LoVo (cell line): ENCODE results near the gene TTC7B.
"Not testable (repeated sequence)": the region's sequence is repeated elsewhere in the genome, so short reads cannot be mapped to it uniquely, and the experiment has no call there.

Experiments
- DNase-seq: peaks from one replicate; pipeline ENCODE4 v3.0.0-alpha.2; 2016; ENCODE audit warnings: low spot score

TTC7B gene

DNA sequence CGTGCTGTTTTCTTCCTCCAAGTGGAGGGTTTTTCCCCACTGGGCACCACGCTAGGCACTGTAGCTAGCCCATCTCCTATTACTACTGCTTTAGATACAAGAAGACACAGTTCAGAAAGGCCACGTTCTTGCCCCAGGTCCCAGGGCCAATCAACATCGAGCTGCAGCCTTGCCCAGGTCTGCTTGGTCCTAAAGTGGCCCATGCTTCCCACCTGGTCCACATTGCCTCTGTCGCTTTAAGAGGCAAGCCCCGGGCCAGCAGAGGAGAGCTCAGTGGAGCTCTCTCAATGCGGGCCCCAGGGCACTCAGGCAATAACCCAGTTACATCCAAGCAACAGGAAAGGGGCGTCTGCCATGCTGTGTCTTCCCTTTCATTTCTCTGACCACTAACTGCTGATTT lies 271.3 kb downstream of the TTC7B start:
- DNase-seq = no peak

DNA sequence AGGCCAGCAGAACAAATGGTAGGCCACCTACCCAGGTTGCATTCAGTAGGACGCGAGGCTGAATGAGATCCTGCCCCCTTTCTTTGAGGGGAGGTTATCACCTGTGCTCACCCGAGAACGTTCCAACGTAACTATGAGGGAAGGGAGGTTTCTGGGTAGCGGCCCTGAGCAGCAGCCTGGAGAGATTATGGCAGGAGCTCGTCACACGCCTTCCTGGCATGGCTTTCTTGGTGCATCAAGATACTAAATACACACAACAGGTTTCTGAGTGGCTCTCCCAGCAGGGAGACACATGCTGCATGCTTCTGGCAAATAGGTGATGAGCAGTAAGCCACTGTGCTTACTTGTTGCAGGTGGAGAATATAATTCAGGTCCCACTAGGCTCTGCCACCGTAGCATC lies 271.7 kb downstream of the TTC7B start:
- no peak for DNase-seq

DNA sequence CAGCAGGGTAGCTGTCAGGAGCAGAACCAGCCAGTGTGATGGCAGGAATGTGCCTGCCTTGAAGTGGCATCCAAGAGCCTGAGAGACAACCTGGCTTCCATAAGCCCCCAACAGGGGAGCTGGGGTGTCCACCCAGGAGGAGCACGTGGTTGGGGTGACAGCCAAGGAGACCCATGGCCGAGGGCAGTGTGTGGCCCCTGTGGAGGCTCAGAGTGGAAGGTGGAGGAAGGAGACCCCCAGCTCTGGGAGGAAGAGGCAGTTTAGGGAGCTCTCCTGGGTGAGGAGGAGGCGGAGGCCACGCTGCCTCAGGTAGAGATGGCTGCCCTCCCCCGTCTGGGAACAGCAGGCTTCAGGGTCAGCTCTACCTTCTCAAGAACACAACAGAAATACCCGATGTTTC lies 272.4 kb downstream of the TTC7B start:
- no peak for DNase-seq

DNA sequence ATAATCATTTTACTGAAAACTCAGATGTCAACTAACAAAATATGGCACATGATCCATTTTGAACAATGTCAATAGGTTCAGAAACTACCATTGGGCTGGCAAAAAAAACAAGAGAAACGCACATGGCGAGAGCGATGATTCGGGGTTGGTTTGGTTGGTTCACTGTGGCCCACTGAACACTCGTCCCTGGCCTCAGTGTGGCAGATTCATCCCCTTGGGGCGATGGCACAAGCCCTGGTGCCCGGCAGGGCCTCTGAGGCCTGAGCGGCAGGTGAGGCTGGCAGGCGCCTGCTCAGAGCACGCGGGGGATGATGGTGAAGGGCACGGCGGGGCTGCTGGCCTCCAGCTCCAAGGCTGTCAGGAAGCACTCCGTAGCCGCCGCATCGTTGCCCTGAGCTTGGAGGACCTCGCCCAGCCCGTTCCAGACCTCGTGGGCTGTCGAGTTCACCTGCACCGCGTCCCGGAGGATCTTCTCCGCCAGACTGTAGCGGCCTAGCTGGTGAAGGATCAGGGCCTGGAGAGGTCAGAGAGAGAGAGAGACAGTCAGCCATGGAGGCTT lies 275.1 kb downstream of the TTC7B start:
- DNase-seq = no peak

DNA sequence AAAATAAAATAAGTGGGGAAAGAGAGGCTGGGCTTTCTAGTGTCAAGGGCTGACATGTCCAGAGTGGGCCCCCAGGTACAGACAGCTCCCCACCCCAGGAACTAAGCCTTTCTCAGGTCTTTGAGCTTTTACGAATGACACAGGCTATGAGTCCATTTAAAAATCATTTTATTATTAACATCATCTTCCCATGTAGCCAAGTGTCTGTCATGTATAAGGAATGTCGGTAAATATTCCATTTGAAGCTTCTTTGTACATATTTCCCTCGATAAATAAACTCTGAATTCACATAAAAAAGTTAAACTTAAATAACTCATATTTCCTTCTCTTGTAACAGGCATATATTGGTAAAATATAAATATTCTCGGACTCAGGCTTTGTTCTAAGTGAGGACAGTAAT lies 275.8 kb downstream of the TTC7B start:
- no peak for DNase-seq

DNA sequence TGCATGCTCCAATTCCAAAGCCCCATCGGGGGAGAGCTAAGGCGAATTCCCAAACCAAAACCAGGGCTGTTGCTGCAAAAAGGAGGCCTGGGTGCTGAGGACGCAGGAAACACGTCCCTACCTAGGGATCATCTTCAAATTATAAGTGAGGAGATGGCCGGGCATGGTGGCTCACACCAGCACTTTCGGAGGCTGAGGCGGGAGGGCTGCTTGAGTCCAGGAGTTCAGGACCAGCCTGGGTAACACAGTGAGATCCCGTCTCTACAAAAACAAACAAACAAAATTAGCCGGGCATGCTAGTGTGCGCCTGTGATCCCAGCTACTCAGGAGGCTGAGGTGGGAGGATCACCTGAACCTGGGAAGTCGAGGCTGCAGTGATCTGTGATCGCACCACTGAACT lies 276.2 kb downstream of the TTC7B start:
- DNase-seq = no peak

DNA sequence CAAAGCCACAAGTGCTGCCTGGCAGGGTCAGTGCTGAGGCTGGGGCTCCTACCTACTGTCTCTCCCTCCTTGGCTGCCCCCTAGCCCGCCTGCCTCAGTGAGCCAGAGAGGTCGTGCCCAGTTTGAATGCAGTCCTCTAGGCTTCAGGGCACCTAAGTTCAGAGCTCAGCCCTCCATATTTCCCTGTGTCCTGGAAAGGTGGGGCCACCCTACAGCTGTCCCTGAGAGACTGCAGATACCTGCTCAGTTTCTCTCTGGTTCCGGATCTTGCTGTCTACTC lies 276.8 kb downstream of the TTC7B start:
- no peak for DNase-seq

DNA sequence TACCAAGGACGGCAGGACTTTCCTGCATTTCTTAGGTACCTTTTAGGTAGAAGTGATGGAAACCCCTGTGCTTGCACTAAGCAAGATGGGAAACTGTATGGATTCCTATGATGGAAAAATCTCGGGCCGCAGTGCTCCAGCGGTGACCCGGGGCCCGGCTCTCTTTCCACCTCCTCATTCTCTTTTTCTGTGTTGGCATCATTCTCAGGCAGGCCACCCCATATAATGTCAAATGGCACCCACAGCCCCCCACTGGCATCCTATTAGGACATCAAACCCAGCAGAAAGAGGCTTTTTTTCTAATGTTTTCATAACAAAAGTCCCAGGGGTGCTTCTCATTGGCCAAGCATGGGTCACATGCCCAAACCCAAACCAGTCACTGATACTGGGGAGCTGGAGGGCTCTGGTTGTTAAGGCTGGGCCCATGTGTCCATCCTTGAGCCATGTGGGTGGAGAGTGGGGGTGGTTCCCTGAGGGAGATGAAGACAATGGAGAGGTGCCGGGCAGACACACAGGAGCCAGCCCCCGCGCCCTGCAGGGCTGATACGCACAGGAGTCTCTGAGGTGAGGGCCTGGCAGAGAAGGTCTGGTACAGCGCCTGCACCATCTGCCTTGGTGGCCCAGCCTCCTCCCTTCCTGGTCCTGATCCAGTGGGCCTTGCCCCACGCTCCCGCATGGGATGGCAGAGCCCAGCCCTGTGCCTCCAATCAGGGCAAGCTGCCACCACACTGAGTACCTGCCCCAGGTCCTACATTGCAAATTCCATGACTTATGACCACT lies 277.3 kb downstream of the TTC7B start:
- DNase-seq = no peak

DNA sequence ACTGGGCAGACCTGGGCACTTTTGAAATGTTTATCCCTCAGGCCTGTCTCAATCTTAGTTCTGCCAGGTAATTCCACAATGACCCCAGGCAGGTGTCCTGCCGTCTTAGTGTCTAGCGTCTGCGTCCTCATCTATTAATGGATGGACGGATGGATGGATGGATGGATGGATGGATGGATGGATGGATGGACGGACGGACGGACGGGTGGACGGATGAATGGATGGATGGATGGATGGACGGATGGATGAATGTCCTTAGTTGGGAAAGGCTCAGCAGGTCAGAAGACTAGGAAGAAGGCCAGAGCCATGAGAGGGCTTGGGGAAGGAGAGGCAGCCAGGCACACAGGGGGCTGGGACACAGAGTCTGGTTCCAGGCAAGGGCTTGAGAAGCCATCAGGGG lies 278.1 kb downstream of the TTC7B start:
- DNase-seq = no peak

DNA sequence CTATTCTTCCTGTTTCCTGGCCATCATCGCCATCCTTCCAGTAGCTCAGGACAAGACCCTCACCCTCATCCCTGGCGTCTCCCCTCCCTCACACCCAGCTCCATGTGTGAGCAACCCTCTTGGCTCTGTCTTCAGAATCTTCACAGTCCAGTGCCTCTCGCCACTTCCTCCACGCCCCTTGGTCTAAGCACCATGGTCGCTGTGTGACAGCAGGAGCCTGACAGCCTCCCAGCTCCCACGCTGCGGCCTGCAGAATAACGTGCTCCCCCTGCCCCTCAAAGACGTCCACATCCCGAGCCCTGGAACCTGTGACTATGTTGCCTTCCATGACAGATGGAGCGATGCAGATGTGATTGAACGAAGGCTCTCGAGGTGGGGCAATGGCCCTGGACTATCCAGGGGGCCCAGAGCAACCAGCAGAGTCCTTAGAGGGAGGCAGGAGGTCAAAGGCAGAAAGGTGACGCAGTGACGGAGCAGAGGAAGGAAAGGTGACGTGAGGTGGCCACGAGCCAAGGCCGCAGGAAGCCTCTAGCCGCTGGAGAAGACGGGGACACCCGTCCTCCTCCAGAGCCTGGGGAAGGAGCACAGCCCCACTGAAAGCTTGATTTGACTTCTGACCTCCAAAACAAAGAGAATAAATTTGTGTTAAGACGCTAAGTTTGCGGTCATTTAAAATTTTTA lies 279.6 kb downstream of the TTC7B start:
- no peak for DNase-seq

DNA sequence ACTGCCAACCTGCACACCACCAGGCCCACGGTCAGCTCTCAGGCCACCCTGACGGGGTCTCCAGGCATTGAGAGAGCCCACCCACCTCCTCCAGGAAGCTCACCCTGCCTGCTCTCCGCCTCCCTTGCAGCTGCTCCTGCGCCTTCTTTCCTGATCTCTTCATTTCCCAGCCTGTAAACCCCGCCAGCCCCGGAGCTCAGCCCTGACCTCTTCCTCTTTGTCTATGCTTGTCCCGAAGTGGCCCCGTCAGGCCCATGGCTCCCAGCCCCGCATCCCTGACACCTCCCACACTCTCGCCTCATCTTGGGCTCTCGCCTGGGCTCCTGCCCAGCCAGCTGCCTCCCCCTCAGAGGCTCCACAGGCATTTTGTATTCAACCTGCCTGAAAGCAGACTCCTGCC lies 280.1 kb downstream of the TTC7B start:
- no peak for DNase-seq

DNA sequence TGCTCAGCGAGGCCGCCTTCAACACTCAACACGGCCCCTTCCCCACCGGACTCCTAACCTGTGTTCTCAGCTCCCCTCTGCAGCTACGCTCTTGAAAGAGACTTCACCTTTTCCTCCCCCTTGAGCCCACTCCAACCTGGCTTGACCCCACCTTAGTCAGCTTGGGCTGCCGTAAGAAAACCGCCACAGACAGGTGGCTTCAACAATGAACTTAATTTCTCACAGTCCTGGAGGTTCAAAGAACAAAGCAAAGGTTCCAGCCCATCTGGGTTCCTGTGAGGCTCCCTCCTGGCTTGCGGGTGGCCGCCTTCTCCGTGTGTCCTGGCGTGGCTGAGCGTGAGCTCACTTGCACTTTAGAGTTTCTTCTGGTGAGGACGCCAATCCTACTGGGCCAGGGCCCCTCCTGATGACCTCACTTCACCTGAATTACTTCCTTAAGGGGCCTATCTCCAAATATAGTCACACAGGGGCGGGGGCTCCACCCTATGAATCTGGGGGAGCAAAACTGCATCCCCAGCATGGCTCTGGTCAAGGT lies 280.6 kb downstream of the TTC7B start:
- no peak for DNase-seq

DNA sequence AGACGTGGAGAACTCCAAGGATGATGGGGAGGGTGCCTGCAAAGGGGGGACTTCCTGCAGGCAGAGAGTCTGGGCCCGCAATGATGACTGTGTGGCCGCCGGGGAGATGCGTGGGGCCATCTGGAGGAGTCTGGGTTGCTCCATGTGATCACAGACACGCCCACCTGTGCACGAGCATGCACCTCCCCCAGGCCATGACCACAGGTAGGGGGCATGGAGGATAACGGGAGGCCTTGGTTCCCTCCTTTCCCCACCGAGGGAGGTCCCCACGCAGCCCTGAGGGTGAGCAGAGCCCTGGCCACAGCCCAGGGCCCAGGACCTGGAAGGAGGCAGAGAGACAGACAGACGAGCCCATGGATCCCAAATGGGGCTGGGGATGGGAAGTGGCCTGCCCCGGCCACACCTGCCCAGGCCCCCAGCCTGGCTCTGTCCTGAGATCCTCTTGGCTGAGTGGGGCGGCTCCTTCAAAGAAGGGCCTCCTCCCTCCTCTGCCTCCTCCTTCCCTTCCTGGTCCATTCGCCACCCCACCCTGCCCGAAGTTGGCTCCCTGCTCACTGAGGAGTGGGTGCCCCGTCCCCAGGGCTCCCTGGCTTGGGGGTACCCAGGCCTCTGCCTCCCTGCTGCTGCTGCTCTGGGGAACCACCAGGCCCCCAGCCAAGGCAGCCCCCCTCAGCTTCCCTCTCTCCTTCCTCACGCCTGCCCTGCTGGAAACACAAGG lies 281.2 kb downstream of the TTC7B start:
- no peak for DNase-seq

DNA sequence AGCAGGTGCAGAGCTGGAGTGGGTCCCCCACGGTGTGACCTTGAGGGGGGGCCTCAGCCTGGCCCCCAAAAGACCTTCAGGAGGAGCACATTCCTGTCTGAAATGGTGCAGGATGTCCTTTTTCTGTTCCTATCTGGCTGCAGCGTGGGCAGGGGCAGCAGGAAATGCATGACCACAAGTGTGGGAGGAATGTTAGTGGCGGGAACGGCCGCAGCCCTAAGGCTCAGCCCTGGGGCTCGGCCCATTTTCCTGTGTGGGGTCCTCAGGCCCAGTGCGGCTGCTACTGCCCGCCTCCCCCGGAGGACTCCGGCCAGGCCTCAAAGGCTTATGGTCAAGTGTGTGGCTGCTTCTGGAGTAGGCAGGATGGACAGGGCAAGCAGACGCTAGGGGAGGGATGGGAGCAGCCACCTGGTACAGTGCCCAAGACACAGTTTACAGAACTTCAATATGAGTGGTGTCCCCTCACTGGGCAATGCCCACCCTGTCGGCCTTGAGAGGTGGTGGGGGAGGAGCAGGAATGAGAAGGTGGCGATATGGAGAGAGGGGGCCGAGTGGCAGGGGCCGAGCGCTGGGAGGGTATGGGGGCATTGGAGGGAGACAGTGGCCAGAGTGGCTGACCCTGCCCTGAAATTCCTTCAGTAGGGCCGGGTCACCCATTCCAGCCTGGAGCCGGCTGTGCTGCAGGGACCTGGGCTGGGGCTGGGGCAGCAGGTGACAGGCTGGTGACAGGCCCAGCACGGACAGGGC lies 282.0 kb downstream of the TTC7B start:
- DNase-seq = no peak

DNA sequence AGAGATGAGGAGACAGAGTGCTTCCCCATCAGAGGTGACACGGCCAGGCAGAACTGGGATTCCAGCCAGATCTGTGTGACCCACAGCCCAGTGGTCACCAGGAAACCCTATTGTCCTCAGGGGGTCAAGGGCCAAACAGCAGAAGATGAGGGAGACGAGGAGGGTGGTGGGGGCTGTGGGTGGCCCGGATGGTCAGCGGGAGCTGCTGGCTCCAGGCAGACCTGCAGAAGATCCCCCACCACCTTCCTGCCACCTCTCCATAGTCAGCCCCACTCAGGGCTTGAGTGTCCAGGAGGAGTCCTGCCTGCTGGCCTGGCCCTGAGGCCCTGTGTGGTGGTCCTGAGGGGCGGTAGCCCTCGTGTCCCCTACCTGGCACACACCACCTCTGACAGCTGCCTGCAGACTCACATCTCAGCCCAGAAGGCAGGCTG lies 282.6 kb downstream of the TTC7B start:
- no peak for DNase-seq

DNA sequence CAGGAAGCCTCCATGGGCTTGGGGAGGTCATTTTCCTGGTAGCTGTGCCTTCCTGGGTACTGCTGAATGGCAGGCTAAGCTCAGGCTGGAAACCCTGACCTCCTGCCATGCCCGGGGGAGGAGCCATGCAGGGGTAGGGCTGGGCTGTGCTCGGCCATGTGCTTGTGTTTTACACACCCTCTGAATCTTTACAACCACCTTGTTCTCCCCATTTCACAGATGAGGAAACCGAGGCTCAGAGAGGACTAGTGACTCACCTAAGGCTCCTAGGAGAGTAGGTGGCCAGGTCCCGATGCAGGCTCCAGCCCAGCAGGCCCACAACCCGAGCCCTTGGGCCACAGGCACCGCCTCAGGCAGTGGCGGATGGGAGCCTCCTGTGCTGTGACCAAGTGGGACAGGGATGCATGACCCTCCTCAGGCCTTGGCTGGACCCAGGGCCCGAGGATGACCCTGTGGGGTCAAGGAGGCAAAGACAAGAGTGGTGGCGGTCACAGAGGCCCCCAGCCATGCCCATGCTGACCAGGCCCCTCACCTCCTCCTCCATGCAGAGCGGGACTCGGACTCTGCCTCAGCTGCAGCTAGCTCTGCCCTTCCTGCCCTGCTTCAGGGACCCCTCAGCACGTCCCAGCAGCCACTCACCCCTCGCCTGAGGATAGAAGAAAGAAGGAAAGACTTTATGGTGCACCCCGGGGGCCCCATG lies 283.3 kb downstream of the TTC7B start:
- DNase-seq = no peak

DNA sequence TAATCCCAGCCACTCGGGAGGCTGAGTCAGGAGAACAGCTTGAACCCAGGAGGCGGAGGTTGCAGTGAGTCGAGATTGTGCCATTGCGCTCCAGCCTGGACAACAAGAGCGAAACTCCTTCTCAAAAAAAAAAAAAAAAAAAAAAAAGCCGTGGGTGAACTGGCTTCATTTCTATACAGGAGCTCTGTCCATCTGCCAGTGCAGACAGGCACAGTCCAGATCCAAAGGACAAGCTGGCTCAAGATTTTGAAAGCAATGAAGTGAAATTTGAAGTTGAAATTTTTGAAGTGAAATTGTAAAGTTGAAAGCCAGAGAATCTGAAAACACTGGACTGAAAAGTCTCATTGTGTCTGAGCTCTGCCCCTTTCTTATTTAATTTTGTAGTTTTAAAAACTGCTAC lies 284.7 kb downstream of the TTC7B start:
- no peak for DNase-seq

DNA sequence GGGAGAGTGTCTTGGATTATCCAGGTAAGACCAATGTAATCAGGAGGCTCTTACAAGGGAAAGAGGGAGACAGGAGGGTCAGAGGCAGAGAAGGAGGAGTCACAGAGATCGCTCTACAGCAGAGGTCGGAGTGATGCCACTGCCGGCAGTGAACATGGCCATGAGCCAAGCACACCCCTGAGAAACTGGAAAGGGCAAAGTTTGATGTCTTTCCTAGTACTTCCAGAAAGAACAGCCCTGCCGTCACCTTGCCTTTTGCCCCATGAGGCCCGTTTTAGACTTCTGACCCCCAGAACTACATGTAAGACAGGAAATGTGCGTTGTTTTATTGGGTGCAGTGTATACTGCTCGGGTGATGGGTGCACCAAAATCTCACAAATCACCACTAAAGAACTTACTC lies 285.7 kb downstream of the TTC7B start:
- DNase-seq = no peak

DNA sequence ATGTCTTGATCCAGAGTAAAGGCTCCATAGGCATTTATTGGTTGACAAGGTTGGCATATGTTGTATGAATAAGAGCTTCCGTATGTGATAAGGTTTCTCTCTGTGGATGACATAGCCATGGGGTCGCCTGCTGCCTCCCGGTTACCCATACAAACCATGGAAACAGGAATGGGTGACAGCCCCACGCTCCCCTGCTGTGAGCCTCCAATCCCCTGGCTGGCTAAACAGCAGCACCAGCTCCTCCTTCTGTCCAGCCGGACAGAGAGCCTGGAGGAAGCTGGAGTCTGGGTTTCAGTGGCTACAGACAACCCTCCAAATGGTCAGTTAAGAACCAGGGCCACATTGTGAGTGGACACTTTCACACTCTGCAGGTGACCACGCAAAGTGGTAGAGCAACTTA lies 288.3 kb downstream of the TTC7B start:
- DNase-seq = no peak

DNA sequence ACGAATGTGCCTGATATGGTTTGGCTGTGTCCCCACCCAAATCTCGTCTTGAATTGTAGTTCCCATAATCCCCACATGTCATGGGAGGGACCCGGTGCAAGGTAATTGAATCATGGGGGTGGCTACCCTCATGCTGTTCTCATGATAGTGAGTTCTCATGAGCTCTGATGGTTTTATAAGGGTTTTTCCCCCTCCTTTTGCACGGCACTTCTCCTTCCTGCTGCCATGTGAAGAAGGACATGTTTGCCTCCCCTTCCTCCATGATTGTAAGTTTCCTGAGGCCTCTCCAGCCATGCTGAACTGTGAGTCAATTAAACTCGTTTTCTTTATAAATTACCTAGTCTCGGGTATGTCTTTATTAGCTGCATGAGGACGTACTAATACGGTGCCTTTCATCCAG lies 289.7 kb downstream of the TTC7B start:
- not testable (repeated sequence) for DNase-seq

DNA sequence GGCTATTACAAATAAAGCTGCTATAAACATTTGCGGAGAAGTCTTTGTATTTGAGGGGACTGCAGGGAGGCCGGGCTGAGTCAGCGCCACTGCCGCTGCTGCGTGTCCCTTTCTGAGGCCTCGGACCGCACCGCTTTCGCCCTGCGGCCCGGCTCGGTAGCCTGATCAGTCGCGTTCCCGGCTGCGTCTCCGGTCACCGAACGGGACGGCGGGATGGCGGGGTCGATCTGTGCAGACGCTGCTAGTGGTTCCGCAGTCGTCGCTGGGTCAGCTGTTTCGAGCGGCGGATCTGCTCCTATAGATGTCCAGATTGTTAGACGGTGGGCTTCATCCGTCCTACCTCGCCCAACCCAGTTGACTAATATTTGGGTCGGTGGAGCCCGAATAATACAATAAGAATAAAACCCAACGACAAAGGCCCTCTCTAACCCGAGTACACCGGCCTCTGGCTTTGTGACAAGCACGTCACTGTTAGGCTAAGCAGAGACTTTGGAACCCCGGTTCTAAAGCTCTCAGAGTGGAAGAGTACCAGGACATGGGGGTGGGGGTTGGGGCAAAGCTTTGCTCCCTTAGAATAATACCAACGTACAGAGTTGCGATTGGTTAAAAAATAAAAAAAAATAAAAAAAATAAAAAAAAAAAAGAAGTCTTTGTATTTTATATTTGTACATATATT lies 290.7 kb downstream of the TTC7B start:
- not testable (repeated sequence) for DNase-seq
